Caco-2 (cell line): ENCODE results near the gene CD82. TPM values are rescaled to one million over a fixed set of nuclear protein-coding genes. Genes with fewer than 3 reads are reported as not detected.
A peak's percentile ranks its signal among the peaks of the same experiment; 100 is the strongest.

Experiments used
- BruUV-seq: library from RNA; stranded (reverse); fragments of 400-500 nt; replicated peaks from 2 replicates; lab custom pipeline; 2021; lab: Mats Ljungman, UMichigan
- CTCF ChIA-PET: fragments of 300-600 bp; sonication (Branson Sonifier 250); formaldehyde crosslinking; loops from one replicate; lab custom pipeline; 2022; ENCODE audit warnings: antibody characterized with exemption; lab: Charles Lee
- POLR2A ChIA-PET: fragments of 300-600 bp; sonication (Branson Sonifier 250); formaldehyde crosslinking; loops from one replicate; lab custom pipeline; 2022; ENCODE audit warnings: antibody characterized with exemption; lab: Charles Lee
- DNase-seq, 2 experiments: peaks; one replicate each; pipeline versions ENCODE4 v3.0.0 to v3.0.0-alpha.2; 2020 to 2022
- H3K27me3 ChIP-seq: replicated peaks from 2 replicates; pipeline ENCODE4 v1.6.0; 2011; ENCODE audit warnings: low read length; ENCODE audit not compliant: control insufficient read depth, insufficient read depth
- H3K36me3 ChIP-seq: 2 replicates; pipeline ENCODE4 v1.5.1; 2011; ENCODE audit warnings: low read length; ENCODE audit not compliant: control insufficient read depth, insufficient read depth
- H3K4me1 ChIP-seq: fragments of 250-450 bp; sonication (Bioruptor Pico); 2 replicates; pipeline ENCODE4 v1.5.1; 2020; ENCODE audit warnings: mild to moderate bottlenecking
- H3K4me3 ChIP-seq: 2 replicates; pipeline ENCODE4 v1.5.1; 2011; ENCODE audit warnings: low read depth, mild to moderate bottlenecking, control low read depth, low read length
- H3K9me3 ChIP-seq: fragments of 250-450 bp; sonication (Bioruptor Pico); 2 replicates; pipeline ENCODE4 v1.5.1; 2020; ENCODE audit warnings: mild to moderate bottlenecking, moderate library complexity
- H3K27ac Mint-ChIP-seq: one replicate; pipeline ENCODE4 v1.8.0; 2022; ENCODE audit warnings: mixed read lengths; ENCODE audit not compliant: unreplicated experiment
- H3K27me3 Mint-ChIP-seq: one replicate; pipeline ENCODE4 v1.8.0; 2022; ENCODE audit warnings: mixed read lengths; ENCODE audit not compliant: insufficient read depth, unreplicated experiment
- H3K36me3 Mint-ChIP-seq: one replicate; pipeline ENCODE4 v1.8.0; 2022; ENCODE audit warnings: mild to moderate bottlenecking, mixed read lengths; ENCODE audit not compliant: insufficient read depth, unreplicated experiment
- H3K4me1 Mint-ChIP-seq: one replicate; pipeline ENCODE4 v1.8.0; 2022; ENCODE audit warnings: low read depth, mixed read lengths; ENCODE audit not compliant: unreplicated experiment
- H3K4me3 Mint-ChIP-seq: one replicate; pipeline ENCODE4 v1.8.0; 2022; ENCODE audit warnings: mild to moderate bottlenecking, moderate library complexity, mixed read lengths; ENCODE audit not compliant: unreplicated experiment
- H3K9me3 Mint-ChIP-seq: one replicate; pipeline ENCODE4 v1.8.0; 2022; ENCODE audit warnings: mixed read lengths; ENCODE audit not compliant: unreplicated experiment
- intact Hi-C: fragments of 100-400 bp; cut with micrococcal nuclease; formaldehyde crosslinking; loops from one replicate; pipeline ENCODE4 v1.10.0; 2022; ENCODE audit not compliant: unreplicated experiment
- total RNA-seq: library from RNA; stranded (reverse); gene quantifications from 2 replicates; pipeline ENCODE4 v1.2.3, GENCODE V29; 2022
- TF ChIP-seq, protein P1 (sequence below), 2 experiments: fragments of 200-600 bp in 1 of 2; IDR thresholded peaks; 1 replicate in 1 of 2; 2 replicates in 1 of 2; pipeline versions ENCODE4 v1.5.1 to v1.8.0; 2011 to 2022; ENCODE audit warnings: antibody characterized with exemption in 1 of 2, control low read depth in 1 of 2, inconsistent platforms in 1 of 2, low read depth in 1 of 2, low read length in 1 of 2, mild to moderate bottlenecking in 1 of 2, moderate library complexity in 1 of 2; ENCODE audit not compliant: insufficient read depth in 1 of 2, severe bottlenecking in 1 of 2, unreplicated experiment in 1 of 2

The CD82 gene
- total RNA-seq, 1 experiment from 2014 or later = 4.3 TPM

DNA sequence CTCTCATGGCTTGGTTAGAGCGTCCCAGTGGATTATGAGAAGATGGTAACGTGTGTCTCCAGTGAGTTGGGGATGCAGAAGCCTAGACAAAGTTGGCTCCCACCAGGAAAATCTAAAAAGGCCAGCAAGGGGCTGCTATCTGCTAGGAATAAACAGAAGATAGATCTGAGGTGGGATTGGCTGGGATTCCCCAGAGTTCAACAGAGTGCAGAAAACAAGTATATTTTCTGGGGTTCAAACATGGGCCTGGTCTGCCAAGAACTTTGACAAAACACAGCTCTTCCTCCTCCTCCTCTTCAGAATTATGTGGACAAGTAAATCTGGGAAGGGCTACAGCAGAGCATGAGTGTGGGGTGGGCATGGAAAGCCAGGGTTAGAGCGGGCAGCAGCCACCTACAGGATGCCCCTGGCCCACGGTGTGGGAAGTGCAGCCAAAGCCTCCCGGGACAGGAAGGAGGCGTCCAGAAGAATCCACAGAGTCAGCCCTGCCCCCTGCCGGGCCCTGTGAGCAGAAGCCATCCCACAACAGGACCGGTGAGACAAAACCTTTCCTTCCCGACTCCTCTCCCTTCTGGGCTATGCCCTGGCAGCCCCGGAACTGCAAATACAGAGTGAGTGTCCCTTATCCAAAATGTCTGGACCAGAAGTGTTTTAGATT is 67.1 kb downstream of the CD82 start:
- Histone ChIP-seq H3K27me3 (no peaks in the 10 kb centered on the region; the same call in none of the 2 replicates), H3K9me3 (no peaks in the 10 kb centered on the region), H3K4me1 (0 out of 2 replicates have a peak, but pooled peaks cover 5% of the 10 kb centered on the region), H3K36me3 (no peaks in the 10 kb centered on the region), H3K4me3 (no peak overlapping the region)
- no peaks in the 10 kb centered on the region for H3K36me3 Mint-ChIP-seq
- H3K9me3 Mint-ChIP-seq = no peaks in the 10 kb centered on the region
- CTCF ChIA-PET = interaction anchor here (1.8 kb wide), 1 partner anchor 11 kb away, joined by 4 read pairs; no protein-coding TSS in a partner anchor
- intact Hi-C loops = loop anchor here (1.0 kb wide), 1 partner anchor 11 kb away; no protein-coding TSS in a partner anchor
- H3K4me1 Mint-ChIP-seq = no peaks in the 10 kb centered on the region
- H3K27ac Mint-ChIP-seq = no peak overlapping the region
- DNase-seq = peak; percentile 47 to 51
- no peak overlapping the region for H3K4me3 Mint-ChIP-seq
- BruUV-seq = no TSS peak
- POLR2A ChIA-PET = no interaction called here
- peaks cover 27% of the 10 kb centered on the region for H3K27me3 Mint-ChIP-seq
- TF ChIP-seq, protein P1, sequence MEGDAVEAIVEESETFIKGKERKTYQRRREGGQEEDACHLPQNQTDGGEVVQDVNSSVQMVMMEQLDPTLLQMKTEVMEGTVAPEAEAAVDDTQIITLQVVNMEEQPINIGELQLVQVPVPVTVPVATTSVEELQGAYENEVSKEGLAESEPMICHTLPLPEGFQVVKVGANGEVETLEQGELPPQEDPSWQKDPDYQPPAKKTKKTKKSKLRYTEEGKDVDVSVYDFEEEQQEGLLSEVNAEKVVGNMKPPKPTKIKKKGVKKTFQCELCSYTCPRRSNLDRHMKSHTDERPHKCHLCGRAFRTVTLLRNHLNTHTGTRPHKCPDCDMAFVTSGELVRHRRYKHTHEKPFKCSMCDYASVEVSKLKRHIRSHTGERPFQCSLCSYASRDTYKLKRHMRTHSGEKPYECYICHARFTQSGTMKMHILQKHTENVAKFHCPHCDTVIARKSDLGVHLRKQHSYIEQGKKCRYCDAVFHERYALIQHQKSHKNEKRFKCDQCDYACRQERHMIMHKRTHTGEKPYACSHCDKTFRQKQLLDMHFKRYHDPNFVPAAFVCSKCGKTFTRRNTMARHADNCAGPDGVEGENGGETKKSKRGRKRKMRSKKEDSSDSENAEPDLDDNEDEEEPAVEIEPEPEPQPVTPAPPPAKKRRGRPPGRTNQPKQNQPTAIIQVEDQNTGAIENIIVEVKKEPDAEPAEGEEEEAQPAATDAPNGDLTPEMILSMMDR (IDR thresholded peaks at IDR 0.05; ENCODE audit: insufficient read depth in 1 of 2, low read depth in 1 of 2, low read length in 1 of 2, severe bottlenecking in 1 of 2, unreplicated experiment in 1 of 2) = peak; percentile 40 to 56

DNA sequence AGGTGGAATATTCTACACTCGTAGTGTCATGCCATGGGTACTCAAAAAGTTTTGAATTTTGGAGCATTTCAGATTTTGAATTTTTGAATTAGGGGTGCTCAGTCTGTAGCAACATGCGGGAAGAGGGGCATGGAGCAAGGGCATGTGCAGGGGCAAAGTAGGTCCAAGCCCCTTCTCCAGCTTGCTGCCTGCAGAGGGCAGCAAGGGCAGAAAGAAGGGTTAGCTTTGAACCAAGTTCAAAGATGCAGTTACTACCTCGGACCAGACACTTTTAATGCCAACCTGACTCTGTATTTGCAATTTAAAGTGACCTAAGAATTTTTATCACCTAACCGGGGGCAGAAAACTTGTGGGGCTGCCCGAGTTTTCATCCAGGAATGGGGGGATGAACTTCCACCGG is 68.2 kb downstream of the CD82 start:
- CTCF ChIA-PET = no interaction called here
- H3K4me3 Mint-ChIP-seq = no peak overlapping the region
- H3K36me3 Mint-ChIP-seq = no peaks in the 10 kb centered on the region

More for the DNA sequence above, 68.2 kb downstream of the CD82 start:
- Mint-ChIP-seq H3K4me1 (no peaks in the 10 kb centered on the region), H3K27me3 (peaks cover 27% of the 10 kb centered on the region), H3K27ac (no peak overlapping the region), H3K9me3 (no peaks in the 10 kb centered on the region)
- Histone ChIP-seq H3K4me1 (0 out of 2 replicates have a peak, but pooled peaks cover 5% of the 10 kb centered on the region), H3K36me3 (no peaks in the 10 kb centered on the region), H3K9me3 (no peaks in the 10 kb centered on the region), H3K4me3 (no peak overlapping the region), H3K27me3 (no peaks in the 10 kb centered on the region; the same call in none of the 2 replicates)
- POLR2A ChIA-PET = no interaction called here
- DNase-seq = no peak
- BruUV-seq = no TSS peak
- TF ChIP-seq, protein P1 (IDR thresholded peaks at IDR 0.05; ENCODE audit: insufficient read depth in 1 of 2, low read depth in 1 of 2, low read length in 1 of 2, severe bottlenecking in 1 of 2, unreplicated experiment in 1 of 2) = peak in 1 of 2 experiments; percentile 47
- intact Hi-C loops = no loop called here
